GM12878 (cell line): ENCODE results near the gene NFS1. TPM values are rescaled to one million over a fixed set of nuclear protein-coding genes. Genes with fewer than 3 reads are reported as not detected.

ENCODE experiments used
- BHLHE40 ChIP-seq, 2 experiments: fragments of 450-650 bp in 1 of 2; IDR thresholded peaks; 2 replicates each; pipeline ENCODE4 v1.6.1; 2011 to 2017; ENCODE audit warnings: low read depth in 2 of 2, borderline replicate concordance in 1 of 2, improper control_type of control experiment in 1 of 2, low read length in 1 of 2, mild to moderate bottlenecking in 1 of 2
- CHD2 ChIP-seq: IDR thresholded peaks from 2 replicates; pipeline ENCODE4 v1.6.1; 2011; ENCODE audit warnings: low read depth, low read length, improper control_type of control experiment, borderline replicate concordance
- CREM ChIP-seq: IDR thresholded peaks from 2 replicates; pipeline ENCODE4 v1.6.1; 2014; ENCODE audit warnings: antibody characterized with exemption, low read depth
- DPF2 ChIP-seq: fragments of 450-650 bp; IDR thresholded peaks from 2 replicates; pipeline ENCODE4 v1.6.1; 2017; ENCODE audit warnings: mild to moderate bottlenecking
- EED ChIP-seq: sonication (generic); IDR thresholded peaks from 2 replicates; pipeline ENCODE4 v1.6.1; 2016; ENCODE audit warnings: antibody characterized with exemption, low read depth
- EP300 ChIP-seq, 2 experiments: fragments of 150-350 bp in 1 of 2; IDR thresholded peaks; 2 replicates each; pipeline ENCODE4 v1.6.1; 2011 to 2012; ENCODE audit warnings: low read depth in 2 of 2, low read length in 2 of 2, borderline replicate concordance in 1 of 2, improper control_type of control experiment in 1 of 2, inconsistent platforms in 1 of 2; ENCODE audit not compliant: control insufficient read depth in 1 of 2
- PBX3 ChIP-seq: IDR thresholded peaks from 2 replicates; pipeline ENCODE4 v1.6.1; 2011; ENCODE audit warnings: mild to moderate bottlenecking, low read depth, low read length, moderate library complexity; ENCODE audit not compliant: insufficient replicate concordance
- PML ChIP-seq: IDR thresholded peaks from 2 replicates; pipeline ENCODE4 v1.6.1; 2012; ENCODE audit warnings: low read length, inconsistent platforms
- RAD21 ChIP-seq: IDR thresholded peaks from 2 replicates; pipeline ENCODE4 v1.6.1; 2011; ENCODE audit warnings: mild to moderate bottlenecking, low read depth, low read length, moderate library complexity; ENCODE audit not compliant: insufficient read depth
- RBBP5 ChIP-seq: fragments of 200-600 bp; sonication (generic); conservative IDR thresholded peaks from 2 replicates; pipeline ENCODE4 v1.6.1; 2016
- RCOR1 ChIP-seq: conservative IDR thresholded peaks from 2 replicates; pipeline ENCODE4 v1.6.1; 2012; ENCODE audit warnings: low read depth, low read length, improper control_type of control experiment
- RELA ChIP-seq: fragments of 450-650 bp; IDR thresholded peaks from 2 replicates; pipeline ENCODE4 v1.8.0; 2014; ENCODE audit warnings: borderline replicate concordance; ENCODE audit not compliant: partially characterized antibody
- REST ChIP-seq: IDR thresholded peaks from 2 replicates; pipeline ENCODE4 v1.6.1; 2012; ENCODE audit warnings: mild to moderate bottlenecking, low read depth, low read length
- SMAD1 ChIP-seq: fragments of 450-650 bp; IDR thresholded peaks from 2 replicates; pipeline ENCODE4 v1.6.1; 2018; ENCODE audit warnings: mild to moderate bottlenecking, low read depth; ENCODE audit not compliant: partially characterized antibody
- WRNIP1 ChIP-seq: IDR thresholded peaks from 2 replicates; pipeline ENCODE4 v1.6.1; 2011; ENCODE audit warnings: low read depth, low read length, improper control_type of control experiment, borderline replicate concordance
- ZBED1 ChIP-seq: IDR thresholded peaks from 2 replicates; pipeline ENCODE4 v1.6.1; 2016; ENCODE audit warnings: borderline replicate concordance
- ZNF217 ChIP-seq: fragments of 450-650 bp; IDR thresholded peaks from 2 replicates; pipeline ENCODE4 v1.6.1; 2017; ENCODE audit warnings: antibody characterized with exemption, mild to moderate bottlenecking
- polyA plus RNA-seq, 11 experiments: library from polyadenylated mRNA; depleted of rRNA in 4 of 11; unstranded in 6 of 11; stranded (reverse) in 5 of 11; fragments of >200 nt; fragmentation: Nextera tagmentation in 4 of 11; fragmentation: Illumina TruSeq in 1 of 11; extraction: Ambion mirVana in 4 of 11; extraction: Trizol in 1 of 11; gene quantifications; 1 replicate in 1 of 11; 2 replicates in 10 of 11; pipeline versions ENCODE4 v1.2.1 to v1.2.3, GENCODE V29; 2011 to 2016; ENCODE audit warnings: inconsistent platforms in 2 of 11, missing spikeins in 2 of 11, low read depth in 1 of 11
- total RNA-seq, 4 experiments: library from RNA; depleted of rRNA in 3 of 4; stranded (reverse); fragments of >200 nt in 3 of 4; fragmentation: Illumina TruSeq in 1 of 4; extraction: Trizol in 1 of 4; gene quantifications; 2 replicates each; pipeline versions ENCODE4 v1.2.1 to v1.2.3, GENCODE V29; 2013 to 2021
- TF ChIP-seq, protein P1 (sequence below): fragments of 450-650 bp; IDR thresholded peaks from 2 replicates; pipeline ENCODE4 v1.6.1; 2018; ENCODE audit warnings: borderline replicate concordance, mild to moderate bottlenecking; ENCODE audit not compliant: partially characterized antibody
- TF ChIP-seq, protein P2 (sequence below): fragments of 450-650 bp; IDR thresholded peaks from 2 replicates; pipeline ENCODE4 v1.6.1; 2016; ENCODE audit warnings: mild to moderate bottlenecking

Gene NFS1
- total and polyA plus RNA-seq, 10 of the 15 experiments (the other 5 are each of a cell fraction or from before 2014, with no cell fraction given): 9.2 to 74.1 (median 38.6) TPM

DNA sequence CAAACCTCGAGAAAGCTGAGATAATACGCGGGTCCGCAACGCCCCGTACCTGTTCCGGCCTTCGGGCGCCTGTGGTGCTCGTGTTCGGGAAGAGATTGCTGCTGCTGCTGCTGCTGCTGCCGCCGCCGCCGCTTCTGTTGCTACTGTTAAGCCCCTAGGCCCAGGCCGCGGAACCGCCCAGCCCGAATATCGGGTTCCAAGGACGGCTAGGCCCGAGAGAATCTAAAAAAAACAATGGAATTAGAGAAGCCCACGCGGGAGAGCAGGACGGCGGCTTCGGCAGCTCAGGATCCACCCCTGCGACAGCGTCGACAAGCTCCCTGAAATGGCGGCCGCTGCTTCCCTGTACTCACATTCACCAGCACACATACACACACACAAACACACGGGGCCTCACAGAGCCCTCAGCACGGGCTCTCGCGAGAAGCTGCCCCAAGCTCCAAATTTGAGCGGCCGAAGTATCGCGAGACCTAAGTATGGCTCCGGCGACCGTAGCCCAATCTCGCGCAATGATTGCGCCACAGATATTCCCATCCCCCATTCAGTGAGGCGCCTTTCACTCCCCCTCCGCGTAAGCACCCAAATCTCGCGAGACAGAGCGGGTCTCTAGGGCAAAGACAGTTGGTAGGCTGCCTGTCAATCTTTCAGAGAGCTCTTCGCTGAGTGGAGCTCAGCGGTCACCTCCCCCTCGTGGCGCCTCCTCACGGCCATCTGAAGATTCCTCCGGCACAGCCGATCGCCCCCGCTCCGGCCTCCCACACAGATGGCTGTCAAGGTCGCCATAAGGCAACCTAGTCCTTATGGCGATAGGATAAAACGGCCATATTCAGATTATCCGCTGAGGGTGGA, 43.0 kb upstream of the NFS1 start, which contains the start of gene RBM39 (continued):
- TF ChIP-seq, protein P1, sequence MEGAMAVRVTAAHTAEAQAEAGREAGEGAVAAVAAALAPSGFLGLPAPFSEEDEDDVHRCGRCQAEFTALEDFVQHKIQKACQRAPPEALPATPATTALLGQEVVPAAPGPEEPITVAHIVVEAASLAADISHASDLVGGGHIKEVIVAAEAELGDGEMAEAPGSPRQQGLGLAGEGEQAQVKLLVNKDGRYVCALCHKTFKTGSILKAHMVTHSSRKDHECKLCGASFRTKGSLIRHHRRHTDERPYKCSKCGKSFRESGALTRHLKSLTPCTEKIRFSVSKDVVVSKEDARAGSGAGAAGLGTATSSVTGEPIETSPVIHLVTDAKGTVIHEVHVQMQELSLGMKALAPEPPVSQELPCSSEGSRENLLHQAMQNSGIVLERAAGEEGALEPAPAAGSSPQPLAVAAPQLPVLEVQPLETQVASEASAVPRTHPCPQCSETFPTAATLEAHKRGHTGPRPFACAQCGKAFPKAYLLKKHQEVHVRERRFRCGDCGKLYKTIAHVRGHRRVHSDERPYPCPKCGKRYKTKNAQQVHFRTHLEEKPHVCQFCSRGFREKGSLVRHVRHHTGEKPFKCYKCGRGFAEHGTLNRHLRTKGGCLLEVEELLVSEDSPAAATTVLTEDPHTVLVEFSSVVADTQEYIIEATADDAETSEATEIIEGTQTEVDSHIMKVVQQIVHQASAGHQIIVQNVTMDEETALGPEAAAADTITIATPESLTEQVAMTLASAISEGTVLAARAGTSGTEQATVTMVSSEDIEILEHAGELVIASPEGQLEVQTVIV: peak; percentile 73
- TF ChIP-seq CREM (peak; percentile 92), RAD21 (no peak), RELA (peak; percentile 77), CHD2 (peak; percentile 100), REST (no peak; the same call in 1 of the 2 replicates), RCOR1 (peak; percentile 100), PML (peak; percentile 93), EP300 (IDR thresholded peaks at IDR 0.05; ENCODE audit: borderline replicate concordance in 1 of 2, control insufficient read depth in 1 of 2, low read depth in 2 of 2, low read length in 2 of 2) (0 out of 4 replicates have a peak, but pooled peaks of 1 of the 2 experiments have one; percentile 46), ZNF217 (no peak), PBX3 (peak; percentile 98), BHLHE40 (IDR thresholded peaks at IDR 0.05; ENCODE audit: borderline replicate concordance in 1 of 2, low read depth in 2 of 2, low read length in 1 of 2) (peak in 1 of 2 experiments; percentile 57; a peak in 2 of 4 replicates), DPF2 (peak; percentile 99), SMAD1 (peak; percentile 85), EED (no peak), RBBP5 (no peak), WRNIP1 (peak; percentile 28; the same call in 1 of the 2 replicates), ZBED1 (peak; percentile 56; the same call in 1 of the 2 replicates)
- TF ChIP-seq, protein P2, sequence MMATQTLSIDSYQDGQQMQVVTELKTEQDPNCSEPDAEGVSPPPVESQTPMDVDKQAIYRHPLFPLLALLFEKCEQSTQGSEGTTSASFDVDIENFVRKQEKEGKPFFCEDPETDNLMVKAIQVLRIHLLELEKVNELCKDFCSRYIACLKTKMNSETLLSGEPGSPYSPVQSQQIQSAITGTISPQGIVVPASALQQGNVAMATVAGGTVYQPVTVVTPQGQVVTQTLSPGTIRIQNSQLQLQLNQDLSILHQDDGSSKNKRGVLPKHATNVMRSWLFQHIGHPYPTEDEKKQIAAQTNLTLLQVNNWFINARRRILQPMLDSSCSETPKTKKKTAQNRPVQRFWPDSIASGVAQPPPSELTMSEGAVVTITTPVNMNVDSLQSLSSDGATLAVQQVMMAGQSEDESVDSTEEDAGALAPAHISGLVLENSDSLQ: peak; percentile 100
